ENCODE results near the gene AKT1.

Gene AKT1

GRCh38 chr14:104771374-104771773 is 24.2 kb downstream of the AKT1 start:
- DNase-seq, result no peak

GRCh38 chr14:104770851-104771272 is 24.7 kb downstream of the AKT1 start:
- DNase-seq, result no peak

- no peak for DNase-seq
Observed at GRCh38 chr14:104770072-104770579, 25.4 kb downstream of the AKT1 start.

GRCh38 chr14:104769324-104770071 is 26.1 kb downstream of the AKT1 start:
- no peak for DNase-seq

GRCh38 chr14:104768437-104769323 is 26.9 kb downstream of the AKT1 start:
- DNase-seq, result peak; percentile 86

- no peak for DNase-seq
Observed at GRCh38 chr14:104767634-104767918, 28.0 kb downstream of the AKT1 start.

GRCh38 chr14:104766863-104767633 is 28.5 kb downstream of the AKT1 start:
- no peak for DNase-seq

- no peak for DNase-seq
Observed at GRCh38 chr14:104766256-104766862, 29.2 kb downstream of the AKT1 start.

- no peak for DNase-seq
Observed at GRCh38 chr14:104765517-104765916, 30.0 kb downstream of the AKT1 start.

- DNase-seq, result no peak
Observed at GRCh38 chr14:104758981-104759969, 36.3 kb downstream of the AKT1 start.

- DNase-seq, result no peak
Observed at GRCh38 chr14:104757681-104758392, 37.7 kb downstream of the AKT1 start.

GRCh38 chr14:104757238-104757585 is 38.3 kb downstream of the AKT1 start:
- DNase-seq, result no peak

- no peak for DNase-seq
Observed at GRCh38 chr14:104756477-104757237, 38.9 kb downstream of the AKT1 start.

- no peak for DNase-seq
Observed at GRCh38 chr14:104755621-104756020, 39.9 kb downstream of the AKT1 start.

GRCh38 chr14:104754213-104754851 is 41.2 kb downstream of the AKT1 start:
- DNase-seq, result no peak

- no peak for DNase-seq
Observed at GRCh38 chr14:104753528-104754212, 41.9 kb downstream of the AKT1 start.

- DNase-seq, result peak; percentile 99
Observed at GRCh38 chr14:104752735-104753527, 42.6 kb downstream of the AKT1 start, which contains the start of gene SIVA1. SIVA1 (plus strand) TSS chr14:104753147; CDS start chr14:104753202, 55 bp downstream.

- DNase-seq, result no peak
Observed at GRCh38 chr14:104752423-104752734, 43.2 kb downstream of the AKT1 start.

Data from CD4-positive, alpha-beta T cell treated with Interleukin-4 for 4 hours (primary cell).